EL (cell line): ENCODE data around the gene NDUFAF8.
"Not testable (repeated sequence)": the region's sequence is repeated elsewhere in the genome, so short reads cannot be mapped to it uniquely, and the experiment has no call there.

ENCODE experiments used
- DNase-seq: peaks from one replicate; pipeline ENCODE4 v3.0.0-alpha.2; 2016

The NDUFAF8 gene

GRCh38 chr17:81227630-81228029 lies 11.5 kb upstream of the NDUFAF8 start:
- DNase-seq = not testable (repeated sequence)

GRCh38 chr17:81228420-81228819 lies 10.7 kb upstream of the NDUFAF8 start:
- no peak for DNase-seq

DNA sequence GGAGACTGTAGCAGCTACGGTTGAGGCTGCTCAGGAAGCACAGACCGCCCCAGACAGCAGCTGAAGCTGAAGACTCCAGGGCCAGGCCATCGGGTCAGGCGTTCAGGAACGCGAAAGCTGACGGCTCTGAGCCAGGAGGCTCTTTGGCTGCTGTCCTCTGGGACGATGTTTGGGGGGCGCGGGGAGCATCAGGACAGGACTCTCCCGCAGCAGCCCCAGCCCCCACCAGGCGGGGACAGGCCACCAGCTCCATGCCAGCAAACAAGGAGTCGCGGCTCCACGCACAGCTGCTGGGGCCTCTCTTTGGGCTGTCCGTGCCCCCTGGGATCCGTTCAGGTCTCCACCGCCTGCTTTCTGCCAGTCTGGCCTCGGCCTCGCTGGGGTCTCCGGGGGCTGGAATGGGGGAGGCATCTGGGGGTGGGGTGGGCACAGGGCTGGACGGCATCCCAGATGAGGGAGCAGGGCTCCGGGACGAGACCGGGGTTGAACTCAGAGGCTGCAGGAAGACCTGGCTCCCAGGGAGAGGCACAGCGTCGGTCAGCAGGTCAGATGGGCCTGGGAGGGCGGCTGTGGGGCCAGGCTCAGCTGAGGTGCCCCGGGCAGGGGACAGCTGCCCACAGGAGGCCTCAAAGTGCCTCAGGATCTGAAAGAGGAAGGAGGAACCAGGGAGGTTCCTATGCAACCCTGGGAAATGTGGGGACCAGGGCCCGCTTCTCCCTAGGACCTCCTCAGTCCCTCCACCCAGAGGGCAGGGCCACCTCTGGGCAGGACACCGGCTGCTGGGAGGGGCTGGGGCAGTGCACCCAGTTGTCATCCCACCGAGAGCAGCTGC lies 10.1 kb upstream of the NDUFAF8 start:
- no peak for DNase-seq

DNA sequence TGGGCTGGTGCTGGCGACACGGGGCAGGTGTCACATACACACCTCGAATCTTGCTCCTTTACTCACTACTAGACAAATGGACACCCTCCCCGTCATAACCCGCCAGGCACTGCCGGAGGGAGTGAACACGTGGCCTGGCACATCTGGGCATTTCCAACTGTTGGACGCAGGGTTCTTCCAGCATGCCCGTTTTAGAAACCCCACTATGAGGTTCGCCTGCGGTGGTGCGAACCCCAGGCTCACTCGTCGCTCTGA lies 9.5 kb upstream of the NDUFAF8 start:
- DNase-seq = no peak

DNA sequence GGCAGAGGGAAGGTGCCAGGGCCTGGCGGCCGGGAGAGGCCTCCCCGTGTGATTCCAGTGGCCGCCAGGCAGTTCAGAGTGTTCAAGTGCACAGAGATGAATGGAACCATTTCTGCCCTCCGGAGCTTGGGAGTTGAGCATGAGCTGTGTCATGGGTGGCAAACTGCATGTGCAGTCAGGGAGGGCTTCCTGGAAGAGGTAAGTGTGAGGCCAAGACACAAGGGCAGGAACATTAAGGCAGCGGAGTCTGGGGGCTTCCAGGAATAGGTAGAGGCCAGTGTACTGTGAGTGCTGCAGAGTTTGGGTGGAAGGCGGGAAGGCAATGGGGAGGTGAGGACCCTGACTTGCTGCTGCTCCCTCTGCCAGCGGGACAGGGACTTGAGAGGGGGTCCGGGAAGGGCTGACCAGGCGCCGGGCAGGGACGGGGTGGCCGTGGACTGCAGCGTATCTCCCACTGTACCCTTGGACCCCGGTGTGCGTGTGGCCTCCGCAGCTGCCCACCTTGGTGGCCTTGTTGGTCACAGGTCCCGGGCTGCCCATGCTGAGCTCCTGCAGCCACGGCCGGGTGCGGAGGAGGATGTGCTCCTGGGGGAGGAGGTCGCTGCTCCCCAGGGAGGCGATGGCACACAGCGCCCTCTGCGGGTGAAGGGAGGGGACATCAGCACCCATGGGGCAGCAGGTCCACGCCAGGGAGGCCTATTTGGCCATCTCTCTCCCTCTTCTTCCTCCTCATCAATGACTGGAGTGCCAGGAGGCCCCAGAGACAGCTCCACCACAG lies 8.9 kb upstream of the NDUFAF8 start:
- DNase-seq = no peak

DNA sequence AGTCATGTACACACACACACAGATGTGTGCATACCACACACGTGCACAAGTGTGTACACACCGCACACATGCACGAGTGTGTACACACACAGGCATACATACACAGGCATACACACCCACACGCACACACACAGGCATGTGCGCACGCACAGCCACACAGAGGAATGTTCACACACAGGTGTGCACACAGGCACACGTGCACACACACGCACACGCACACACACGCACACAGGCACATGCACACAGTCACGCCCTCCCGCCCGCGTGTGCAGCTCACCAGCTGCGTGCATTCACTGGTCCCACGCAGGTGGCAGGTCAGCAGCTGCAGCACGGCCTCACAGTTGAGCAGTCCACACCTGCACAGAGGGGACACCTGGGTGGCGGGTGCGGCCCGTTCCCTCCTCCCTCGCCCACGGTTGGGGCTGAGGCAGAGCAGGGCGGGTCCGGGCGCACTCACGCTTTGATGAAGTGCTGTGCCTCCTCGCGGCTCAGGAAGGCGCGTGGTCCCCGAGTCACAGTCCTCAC lies 7.9 kb upstream of the NDUFAF8 start:
- no peak for DNase-seq

- no peak for DNase-seq
These were observed 7.1 kb upstream of the NDUFAF8 start for GRCh38 chr17:81231766-81232581.

- no peak for DNase-seq
These were observed 6.4 kb upstream of the NDUFAF8 start for GRCh38 chr17:81232616-81233241.

DNA sequence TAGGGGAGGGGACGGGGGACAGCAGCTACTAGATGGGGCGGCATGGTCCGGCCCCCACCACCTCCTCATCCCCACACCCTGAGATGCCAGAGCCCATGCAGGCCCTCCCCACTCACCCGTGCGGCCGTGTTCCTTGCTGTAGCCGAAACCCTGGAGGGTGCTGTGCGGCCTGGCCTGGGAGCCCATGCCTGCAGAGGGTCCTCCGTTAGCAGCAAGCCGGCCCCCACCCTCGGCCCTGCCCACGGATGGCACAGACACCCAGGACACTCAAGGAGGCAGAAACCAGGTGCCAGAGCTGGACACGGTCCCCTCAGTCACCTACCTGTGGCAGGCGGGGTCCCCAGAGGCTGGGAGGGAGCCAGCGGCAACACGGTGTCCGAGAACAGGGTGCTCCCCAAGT lies 5.8 kb upstream of the NDUFAF8 start:
- DNase-seq = no peak

- DNase-seq = no peak
These were observed 5.2 kb upstream of the NDUFAF8 start for GRCh38 chr17:81233811-81234505.

DNA sequence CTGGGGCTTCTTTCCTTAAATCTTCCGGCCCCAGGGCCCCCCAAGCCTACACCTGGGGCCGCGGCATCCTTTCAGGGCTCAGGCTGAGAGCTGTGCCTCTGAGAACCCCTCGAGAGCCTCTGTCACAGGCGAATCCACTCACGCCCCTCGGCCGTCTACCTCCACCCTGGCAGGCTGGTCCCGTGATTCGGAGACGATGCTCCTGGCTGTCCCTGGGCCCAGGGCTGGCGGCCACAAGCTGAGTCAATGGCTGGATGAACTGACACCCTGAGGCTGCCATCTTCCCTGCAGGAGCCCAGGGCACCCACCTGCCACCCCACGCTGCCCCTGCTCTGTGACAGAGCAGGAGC lies 4.6 kb upstream of the NDUFAF8 start:
- DNase-seq = no peak

DNA sequence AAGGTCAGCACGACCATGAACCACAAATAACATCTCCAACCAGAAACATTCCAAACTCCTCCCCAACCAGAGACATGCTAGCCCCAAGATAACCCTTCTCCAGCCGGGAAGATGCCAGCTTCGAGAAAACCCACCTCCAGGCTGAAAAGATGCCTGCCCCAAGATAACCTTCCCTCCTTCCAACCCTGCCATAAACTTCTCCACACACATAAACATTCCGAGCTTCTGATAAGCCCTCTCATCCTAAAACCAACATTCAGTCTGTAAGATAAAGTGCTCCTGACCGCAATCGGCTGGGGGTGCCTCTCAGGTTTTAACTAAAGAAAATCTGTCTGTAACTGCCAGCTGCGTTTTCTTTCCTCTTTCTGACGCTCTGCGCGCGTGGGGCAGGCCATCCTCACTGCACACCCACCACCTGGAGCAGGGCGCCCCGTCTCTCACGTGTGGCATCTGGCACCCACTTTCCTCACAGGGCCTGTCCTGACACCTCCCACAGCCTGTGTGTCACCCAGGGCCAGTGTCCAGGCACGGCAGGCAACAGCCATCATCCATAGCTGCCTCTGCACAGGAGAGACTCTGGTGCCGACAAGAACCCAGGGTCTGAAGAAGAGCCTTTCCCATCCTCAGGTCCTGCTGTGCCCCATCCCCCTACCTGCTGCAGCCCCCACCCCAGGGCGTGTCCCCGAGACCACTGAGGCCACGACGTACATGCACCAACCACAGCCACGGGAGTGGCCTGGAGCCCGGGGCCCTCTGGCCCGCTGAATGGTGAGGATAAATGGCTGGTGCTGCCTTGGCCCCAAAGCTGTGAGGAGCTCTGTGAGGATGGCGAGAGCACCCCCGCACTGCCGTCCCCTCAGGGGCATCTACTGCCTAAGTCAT lies 3.9 kb upstream of the NDUFAF8 start:
- no peak for DNase-seq

GRCh38 chr17:81235822-81236740 lies 3.0 kb upstream of the NDUFAF8 start:
- no peak for DNase-seq

- no peak for DNase-seq
These were observed 2.3 kb upstream of the NDUFAF8 start for GRCh38 chr17:81236784-81237183.

DNA sequence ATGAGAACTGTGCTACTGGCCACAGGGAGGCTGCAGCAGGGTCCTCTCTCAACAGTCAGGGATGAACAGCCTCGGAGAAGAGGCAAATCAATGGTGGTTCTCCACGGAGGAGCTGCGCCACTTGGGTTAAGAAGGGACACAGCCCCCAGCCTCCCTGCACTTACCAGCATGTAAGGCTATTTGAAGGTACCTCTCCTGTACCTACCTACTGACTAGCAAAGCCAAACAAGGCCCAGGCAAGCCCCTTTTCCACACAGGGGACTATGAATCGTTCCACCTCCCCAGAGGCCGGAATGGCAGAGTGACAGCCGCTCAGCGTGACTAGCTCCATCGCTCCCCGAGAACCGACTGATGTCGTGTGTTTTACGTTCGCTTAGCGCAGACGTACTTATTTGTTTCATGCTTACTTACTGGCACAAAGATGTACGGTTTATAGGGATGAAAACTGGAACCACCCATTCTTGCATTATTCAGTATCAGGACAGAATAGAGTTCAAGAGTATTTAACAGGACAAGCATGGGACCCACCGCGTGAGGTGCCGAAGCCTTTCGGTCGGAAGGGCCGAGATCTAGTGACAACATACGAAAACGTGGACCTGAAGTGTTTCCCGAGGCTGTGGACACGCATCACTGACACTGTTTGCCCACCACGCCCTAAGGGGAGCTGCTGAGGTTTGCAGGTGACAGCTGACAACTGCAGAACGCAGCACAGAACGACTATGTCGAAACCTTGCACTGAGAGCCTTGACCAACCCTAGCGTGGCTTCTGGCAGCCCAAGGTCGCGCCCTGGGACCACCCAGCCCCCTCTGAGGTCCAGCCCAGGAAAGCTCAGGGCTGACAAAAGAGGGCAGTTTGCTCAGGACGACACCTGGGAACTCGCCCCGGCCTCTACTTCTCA lies 1.3 kb upstream of the NDUFAF8 start:
- no peak for DNase-seq

DNA sequence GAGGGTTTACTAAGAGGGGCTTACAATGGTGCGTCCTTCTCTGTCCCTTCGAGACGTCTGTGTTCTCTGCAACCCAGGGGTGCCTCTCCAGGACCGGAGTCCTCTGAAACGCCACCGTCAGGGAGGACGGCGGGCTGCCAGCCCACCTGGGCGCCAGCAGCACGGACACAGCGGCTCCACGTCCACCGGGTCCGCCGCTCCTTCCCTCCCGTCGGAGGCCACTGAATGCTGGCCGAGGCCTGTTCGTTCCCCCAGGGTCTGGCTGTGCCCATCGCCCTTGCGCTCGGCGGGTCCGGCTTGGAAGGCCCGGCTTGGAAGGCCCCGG lies 666 bp upstream of the NDUFAF8 start:
- no peak for DNase-seq

DNA sequence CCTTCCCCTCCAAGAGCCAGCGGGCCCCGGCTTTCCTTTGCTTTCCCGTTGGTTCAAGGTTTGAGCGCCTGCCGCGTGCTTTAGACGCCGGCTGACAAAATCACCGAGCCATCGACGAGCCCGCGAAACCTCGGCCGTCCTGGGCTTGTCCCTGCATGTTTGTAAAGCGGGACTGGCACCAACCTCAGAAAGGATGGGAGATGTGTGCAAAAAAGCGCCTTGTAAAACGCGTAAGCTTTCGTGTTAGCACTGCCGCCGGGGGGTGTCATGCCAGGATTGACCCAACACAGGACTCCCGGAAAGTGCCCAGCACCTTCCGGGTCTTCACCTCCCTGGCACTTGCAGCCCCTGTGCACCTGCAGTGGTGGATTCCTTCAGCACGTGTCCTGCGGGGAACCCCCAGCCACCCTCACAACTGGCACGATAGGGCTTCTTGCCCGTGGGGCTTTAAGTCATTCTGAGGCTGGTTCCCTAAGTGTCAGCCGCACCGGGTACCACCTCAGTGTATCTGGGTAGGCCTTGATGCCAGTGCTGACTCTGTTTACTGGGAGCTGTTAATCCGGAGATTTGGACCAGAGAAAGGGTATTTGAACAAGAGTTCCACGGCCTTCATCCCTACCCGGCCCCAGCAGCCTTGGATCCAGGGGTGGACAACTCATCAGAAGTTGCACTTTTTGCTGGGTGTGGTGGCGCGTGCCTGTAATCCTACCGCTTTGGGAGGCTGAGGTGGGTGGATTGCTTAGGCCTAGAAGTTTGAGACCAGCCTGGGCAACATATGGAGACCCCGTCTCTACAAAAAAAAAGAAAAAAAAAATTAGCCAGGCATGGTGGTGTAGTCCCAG lies 817 bp downstream of the NDUFAF8 start:
- DNase-seq = peak; percentile 33

DNA sequence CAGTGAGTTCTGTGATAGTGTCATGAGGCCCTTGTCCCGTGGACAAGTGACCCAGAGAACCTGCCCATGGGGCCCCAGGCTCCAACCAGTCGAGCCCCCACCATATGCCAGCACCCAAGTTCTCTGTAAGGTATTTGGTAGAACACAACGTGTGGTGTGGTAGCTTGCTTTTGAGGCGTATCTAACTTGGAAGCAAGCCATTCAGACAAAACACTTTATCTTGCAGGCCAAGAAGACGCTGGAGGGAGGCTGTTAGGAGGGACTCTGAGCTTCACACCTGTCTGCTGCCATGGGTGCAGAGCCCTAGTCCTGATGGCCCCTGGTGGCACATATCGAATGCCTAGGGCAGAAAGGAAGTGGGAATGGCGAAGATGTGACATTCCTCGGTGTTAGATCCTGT lies 1.6 kb downstream of the NDUFAF8 start:
- no peak for DNase-seq
